ENCODE results near the gene OPRD1. TPM values are rescaled to one million over a fixed set of nuclear protein-coding genes. Genes with fewer than 3 reads are reported as not detected.

The OPRD1 gene
- polyA plus RNA-seq, 3 donors from 2014 or later, result 0.03 TPM; not detected in 2

Other genes with a start within 250 kb of the OPRD1 start
- gene RAB42, start 219.9 kb upstream of the OPRD1 start, polyA plus RNA-seq, result not detected
- 10 to 100 TPM; 54.8 to 68.9 (median 60.7) TPM for gene TAF12, start 169.1 kb upstream of the OPRD1 start, polyA plus RNA-seq
- gene RNU11, start 163.6 kb upstream of the OPRD1 start, polyA plus RNA-seq, result not detected
- 10 to 100 TPM; 13.4 to 29.2 (median 15.3) TPM for gene GMEB1, start 143.4 kb upstream of the OPRD1 start, polyA plus RNA-seq
- gene YTHDF2, start 75.2 kb upstream of the OPRD1 start, polyA plus RNA-seq, result 100 to 1,000 TPM in 2 of 3 donors, 10 to 100 TPM in 1; 78.1 to 210 (median 129) TPM
- 10 to 100 TPM; 39.7 to 88.9 (median 59.4) TPM for gene EPB41, start 102.4 kb downstream of the OPRD1 start, polyA plus RNA-seq